ENCODE data around the gene IL9R. TPM values are rescaled to one million over a fixed set of nuclear protein-coding genes. Genes with fewer than 3 reads are reported as not detected.

IL9R gene
- total RNA-seq, 1 donor from 2014 or later: 1.2 TPM

DNA sequence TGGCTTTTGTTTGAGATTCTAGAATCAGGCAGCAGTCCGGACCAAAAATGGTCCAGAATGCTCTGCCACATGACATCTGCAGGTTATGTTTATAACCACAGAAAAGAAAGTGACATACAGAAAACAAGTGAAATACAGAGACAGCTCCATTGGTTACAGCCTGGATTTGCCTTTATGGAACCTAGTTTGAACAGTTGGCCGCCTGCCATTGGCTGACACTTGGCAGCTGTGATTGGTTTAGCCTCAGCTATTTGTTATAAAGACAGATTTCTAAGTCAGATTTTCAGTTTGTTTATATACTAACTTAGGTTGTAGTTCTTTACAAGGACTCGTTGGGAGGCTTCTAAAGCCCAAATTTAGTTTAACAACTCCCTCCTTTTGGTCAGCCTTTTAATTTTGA, 40.8 kb upstream of the IL9R start:
- ATAC-seq (no peak), DNase-seq (no peak)
- Histone ChIP-seq H3K9me3 (no peaks in the 10 kb centered on the region), H3K36me3 (no peaks in the 10 kb centered on the region), H3K27me3 (ENCODE audit: low read depth) (no peaks in the 10 kb centered on the region), H3K4me3 (no peak overlapping the region), H3K4me1 (no peaks in the 10 kb centered on the region), H3K27ac (no peak overlapping the region)
- TF ChIP-seq CTCF (IDR thresholded peaks at IDR 0.05): no peak
- intact Hi-C loops (cut with DNase I): no loop called here

DNA sequence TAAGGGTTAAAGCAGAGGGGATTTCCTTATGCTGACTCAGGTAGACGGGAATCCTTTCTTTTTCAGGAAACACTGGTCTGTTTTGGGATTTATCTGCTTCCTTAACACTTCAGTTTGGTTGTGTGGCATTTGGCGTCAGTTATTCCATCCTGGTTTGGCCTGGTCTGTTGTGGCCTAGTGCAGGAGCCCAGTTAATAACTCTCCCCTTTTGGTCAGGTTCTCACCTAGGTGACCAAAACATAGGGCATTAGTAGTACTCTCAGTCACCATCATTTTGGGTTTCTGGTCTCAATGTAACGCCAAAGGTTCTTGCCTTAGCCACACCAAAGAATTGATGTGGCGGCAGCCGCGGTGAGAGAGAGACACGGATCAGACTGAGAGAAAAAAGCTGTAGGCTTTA, 39.7 kb upstream of the IL9R start:
- Histone ChIP-seq H3K4me3 (no peak overlapping the region), H3K9me3 (no peaks in the 10 kb centered on the region), H3K27me3 (ENCODE audit: low read depth) (no peaks in the 10 kb centered on the region), H3K4me1 (no peaks in the 10 kb centered on the region), H3K27ac (no peak overlapping the region), H3K36me3 (no peaks in the 10 kb centered on the region)
- no peak for TF ChIP-seq CTCF (IDR thresholded peaks at IDR 0.05)
- intact Hi-C loops (cut with DNase I): no loop called here
- DNase-seq: no peak
- ATAC-seq: no peak

GRCh38 chrX:155959018-155959587, 38.4 kb upstream of the IL9R start:
- H3K27me3 ChIP-seq (ENCODE audit: low read depth): no peaks in the 10 kb centered on the region
- DNase-seq (no peak), ATAC-seq (no peak)
- no peaks in the 10 kb centered on the region for H3K36me3 ChIP-seq
- intact Hi-C loops (cut with DNase I): no loop called here
- H3K4me1 ChIP-seq: no peaks in the 10 kb centered on the region
- no peak for TF ChIP-seq CTCF (IDR thresholded peaks at IDR 0.05)
- H3K9me3 ChIP-seq: peaks cover 2% of the 10 kb centered on the region
- H3K4me3 ChIP-seq: no peak overlapping the region
- H3K27ac ChIP-seq: no peak overlapping the region

DNA sequence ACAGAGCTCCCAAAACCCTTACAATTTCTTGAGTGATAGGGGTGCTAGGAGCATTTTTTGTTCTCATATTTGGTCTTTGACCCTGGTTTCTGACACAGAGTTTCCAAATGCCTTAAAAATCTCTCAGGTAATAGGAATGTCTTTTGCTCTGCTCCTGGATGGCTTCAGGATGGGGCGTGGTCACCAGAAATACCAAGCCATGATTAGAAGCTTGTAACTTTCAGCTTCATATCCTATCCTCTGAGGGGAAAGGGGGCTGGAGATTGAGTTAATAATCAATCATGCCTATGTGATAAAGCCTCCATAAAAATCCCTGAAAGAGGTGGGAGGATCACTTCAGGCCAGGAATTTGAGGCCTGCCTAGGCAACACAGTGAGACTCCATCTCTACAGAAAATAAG, 34.6 kb upstream of the IL9R start:
- H3K9me3 ChIP-seq: peaks cover 4% of the 10 kb centered on the region
- no peak for ATAC-seq
- DNase-seq: no peak
- intact Hi-C loops (cut with DNase I): no loop called here
- H3K27ac ChIP-seq: no peak overlapping the region
- no peak overlapping the region for H3K4me3 ChIP-seq
- H3K36me3 ChIP-seq: no peaks in the 10 kb centered on the region
- H3K4me1 ChIP-seq: no peaks in the 10 kb centered on the region
- no peaks in the 10 kb centered on the region for H3K27me3 ChIP-seq (ENCODE audit: low read depth)
- TF ChIP-seq CTCF (IDR thresholded peaks at IDR 0.05): no peak

DNA sequence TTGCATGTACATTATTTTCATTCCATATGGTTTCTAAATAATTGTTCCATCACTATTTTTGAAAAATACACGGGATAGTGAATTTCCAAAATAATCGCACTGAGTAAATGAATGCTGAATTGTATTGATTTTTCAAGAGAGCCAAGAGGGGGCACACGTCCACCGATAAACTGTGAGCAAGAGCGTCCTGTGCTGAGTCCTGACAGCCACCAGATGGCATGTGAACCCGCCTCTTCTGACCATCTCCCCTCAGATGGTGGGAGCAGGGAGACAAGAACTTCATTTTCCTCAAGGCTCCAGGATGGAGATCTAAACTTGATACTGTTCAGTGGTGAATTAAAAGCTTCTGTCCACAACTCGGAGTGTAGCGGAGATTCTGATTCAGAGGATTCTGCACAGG, 30.6 kb upstream of the IL9R start:
- Histone ChIP-seq H3K36me3 (no peaks in the 10 kb centered on the region), H3K4me1 (no peaks in the 10 kb centered on the region), H3K4me3 (no peak overlapping the region), H3K9me3 (peaks cover 4% of the 10 kb centered on the region), H3K27ac (no peak overlapping the region), H3K27me3 (ENCODE audit: low read depth) (no peaks in the 10 kb centered on the region)
- TF ChIP-seq CTCF (IDR thresholded peaks at IDR 0.05): peak; percentile 47
- DNase-seq (no peak), ATAC-seq (peak in 1 of 2 donors; percentile 60)
- intact Hi-C loops (cut with DNase I): no loop called here
